Effector memory CD4-positive, alpha-beta T cell (primary cell): ENCODE results near the gene IL17F.

Source experiments
- DNase-seq, 3 donors: peaks; one replicate each; pipeline ENCODE4 v3.0.0-alpha.2; 2020
- H3K27ac ChIP-seq: 2 replicates; pipeline ENCODE4 v1.7.0; 2013; ENCODE audit warnings: mild to moderate bottlenecking, low read length, moderate library complexity; ENCODE audit not compliant: insufficient read depth, poor library complexity, severe bottlenecking
- H3K27me3 ChIP-seq: replicated peaks from 2 replicates; pipeline ENCODE4 v1.7.0; 2013; ENCODE audit warnings: mild to moderate bottlenecking, low read length; ENCODE audit not compliant: insufficient read depth, control insufficient read depth, poor library complexity, severe bottlenecking
- H3K36me3 ChIP-seq: 2 replicates; pipeline ENCODE4 v1.7.0; 2013; ENCODE audit warnings: mild to moderate bottlenecking, low read length, moderate library complexity; ENCODE audit not compliant: control insufficient read depth, insufficient read depth
- H3K4me1 ChIP-seq: 2 replicates; pipeline ENCODE4 v1.7.0; 2013; ENCODE audit warnings: low read length, mild to moderate bottlenecking; ENCODE audit not compliant: control insufficient read depth, insufficient read depth, poor library complexity, severe bottlenecking
- H3K4me3 ChIP-seq: 2 replicates; pipeline ENCODE4 v1.7.0; 2013; ENCODE audit warnings: low read length, low read depth, mild to moderate bottlenecking; ENCODE audit not compliant: insufficient read depth, poor library complexity, severe bottlenecking
- H3K9me3 ChIP-seq: 2 replicates; pipeline ENCODE4 v1.7.0; 2013; ENCODE audit warnings: mild to moderate bottlenecking, low read length, moderate library complexity; ENCODE audit not compliant: control insufficient read depth
- total RNA-seq, 3 donors: gene quantifications; one replicate each; lab custom pipeline; 2026; lab: John Stamatoyannopoulos, UW

Gene IL17F
- total RNA-seq, result 0 to 0.17 (median 0.09) reads per million in 3 donors

DNA sequence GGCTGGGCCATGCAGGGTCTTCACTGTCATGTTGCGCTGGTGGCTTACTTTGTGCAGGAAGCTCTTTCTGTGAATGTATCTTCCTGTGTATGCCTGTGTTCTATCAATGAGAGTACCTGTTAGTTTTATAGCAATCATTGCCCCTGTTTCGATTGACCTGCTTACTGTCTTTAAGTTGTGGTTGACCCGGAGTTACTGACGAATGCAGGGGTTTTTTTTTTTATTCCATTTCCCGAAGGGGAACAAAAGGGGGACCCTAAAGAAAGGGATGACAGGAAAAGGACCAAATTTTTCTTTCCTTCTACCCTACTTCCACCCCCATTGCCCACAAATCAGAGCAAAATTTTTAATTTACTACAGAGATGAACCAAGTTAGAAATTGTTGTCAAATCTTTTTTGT lies at the start of gene IL17F:
IL17F (minus strand) TSS at position 101 of the 400 bp plus-strand sequence; CDS start at position 30, 71 bp downstream.
- Histone ChIP-seq H3K9me3 (no peaks in the 10 kb centered on the region), H3K27me3 (no peaks in the 10 kb centered on the region), H3K27ac (no peak within 1 kb of the TSS), H3K4me1 (no peaks in the 10 kb centered on the region), H3K4me3 (no peak within 1 kb of the TSS), H3K36me3 (no peaks in the 10 kb centered on the region)
- no peak for DNase-seq

DNA sequence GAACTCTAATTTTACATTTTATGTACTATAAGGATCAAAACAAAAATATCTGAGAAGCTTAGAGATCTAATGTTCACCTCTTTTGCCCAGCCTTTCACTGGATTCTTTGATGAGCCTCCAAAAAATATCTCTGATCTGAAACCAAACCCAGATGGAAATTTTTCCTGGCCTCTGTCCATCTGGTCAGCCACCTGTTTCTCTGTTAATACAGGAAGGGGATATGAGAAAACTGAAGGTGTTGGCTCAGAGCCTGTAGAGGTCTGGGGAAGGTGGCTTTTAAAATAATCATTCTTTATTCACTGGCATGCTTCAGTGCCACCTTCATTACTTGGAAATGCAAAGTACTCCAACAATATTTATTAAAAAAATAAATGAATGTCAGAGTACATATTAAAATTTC lies 48.8 kb upstream of the IL17F start:
- H3K4me1 ChIP-seq, result peaks cover 3% of the 10 kb centered on the region
- DNase-seq, result no peak
- H3K27ac ChIP-seq, result no peak overlapping the region

DNA sequence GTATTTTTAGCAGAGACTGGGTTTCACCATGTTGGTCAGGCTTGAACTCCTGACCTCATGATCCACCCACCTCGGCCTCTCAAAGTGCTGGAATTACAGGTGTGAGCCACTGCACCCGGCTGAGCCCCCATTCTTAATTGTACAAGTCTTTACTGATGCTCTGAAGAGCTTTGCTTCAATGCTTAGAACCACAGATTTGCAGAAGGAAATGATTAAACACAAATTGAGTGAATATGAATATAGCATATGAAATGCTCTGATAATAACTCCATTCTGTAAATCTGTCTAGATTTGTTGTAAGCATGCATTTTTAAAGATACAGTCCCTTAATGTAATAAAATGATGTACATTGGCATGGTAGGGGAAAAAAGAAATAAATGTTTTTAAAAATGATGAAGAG lies 44.5 kb upstream of the IL17F start:
- DNase-seq, result no peak
- H3K4me1 ChIP-seq, result peaks cover 18% of the 10 kb centered on the region
- no peak overlapping the region for H3K4me3 ChIP-seq
- no peaks in the 10 kb centered on the region for H3K36me3 ChIP-seq
- H3K9me3 ChIP-seq, result no peaks in the 10 kb centered on the region
- no peak overlapping the region for H3K27ac ChIP-seq
- H3K27me3 ChIP-seq, result no peaks in the 10 kb centered on the region

More for the DNA sequence above, 48.8 kb upstream of the IL17F start:
- H3K36me3 ChIP-seq, result no peaks in the 10 kb centered on the region
- no peaks in the 10 kb centered on the region for H3K9me3 ChIP-seq
- H3K27me3 ChIP-seq, result no peaks in the 10 kb centered on the region
- no peak overlapping the region for H3K4me3 ChIP-seq

DNA sequence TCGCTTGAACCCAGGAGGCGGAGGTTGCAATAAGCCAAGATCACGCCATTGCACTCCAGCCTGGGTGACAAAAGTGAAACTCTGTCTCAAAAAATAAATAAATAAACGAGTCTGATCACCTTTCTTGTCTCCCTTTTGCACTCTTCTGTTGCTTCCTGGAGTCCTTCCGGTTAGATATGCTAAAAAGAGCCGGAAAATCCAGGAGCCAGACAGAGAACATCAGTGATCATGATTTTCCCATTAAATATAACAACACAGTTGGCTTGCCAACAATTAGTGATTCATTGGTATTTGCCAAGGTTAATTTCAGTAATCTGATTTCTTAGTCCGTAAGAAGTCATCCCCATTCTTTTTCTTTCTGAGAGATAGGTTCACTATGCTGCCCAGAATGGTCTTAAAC lies 43.9 kb upstream of the IL17F start:
- no peaks in the 10 kb centered on the region for H3K27me3 ChIP-seq
- no peak for DNase-seq
- H3K27ac ChIP-seq, result no peak overlapping the region
- peaks cover 23% of the 10 kb centered on the region for H3K4me1 ChIP-seq
- no peak overlapping the region for H3K4me3 ChIP-seq
- H3K9me3 ChIP-seq, result no peaks in the 10 kb centered on the region
- no peaks in the 10 kb centered on the region for H3K36me3 ChIP-seq

DNA sequence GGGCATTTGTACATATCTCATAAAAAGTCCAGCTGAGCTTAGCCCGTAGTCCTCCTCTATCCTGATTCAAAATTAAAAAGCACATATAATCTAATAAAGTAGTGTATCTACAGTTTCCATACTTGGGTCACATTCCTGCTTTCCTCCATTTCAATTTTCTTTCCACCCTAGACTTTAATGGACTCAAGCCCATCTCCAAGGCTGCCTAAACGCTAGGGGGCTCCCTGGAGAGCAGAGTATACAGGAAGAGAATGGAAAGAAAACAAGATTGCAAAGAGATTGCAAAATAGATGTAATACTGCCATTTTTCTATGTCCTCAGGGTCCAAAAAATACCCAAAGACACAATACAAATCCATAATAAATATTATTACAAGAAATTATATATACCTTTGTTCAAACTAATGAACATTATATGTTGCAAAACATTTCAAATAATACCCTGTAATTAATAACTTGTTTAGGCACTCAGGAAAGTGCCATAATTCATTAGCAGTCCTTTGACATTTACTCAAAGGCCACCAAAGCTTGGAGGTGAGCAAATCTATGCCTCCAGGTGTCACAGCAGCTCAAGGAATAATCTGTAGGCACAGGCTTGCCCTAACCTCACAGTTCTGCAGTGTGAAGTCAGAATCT lies 42.6 kb upstream of the IL17F start:
- no peak overlapping the region for H3K4me3 ChIP-seq
- H3K27ac ChIP-seq, result peak overlapping the region; percentile 67
- peak in 1 of 3 donors; percentile 36 for DNase-seq

DNA sequence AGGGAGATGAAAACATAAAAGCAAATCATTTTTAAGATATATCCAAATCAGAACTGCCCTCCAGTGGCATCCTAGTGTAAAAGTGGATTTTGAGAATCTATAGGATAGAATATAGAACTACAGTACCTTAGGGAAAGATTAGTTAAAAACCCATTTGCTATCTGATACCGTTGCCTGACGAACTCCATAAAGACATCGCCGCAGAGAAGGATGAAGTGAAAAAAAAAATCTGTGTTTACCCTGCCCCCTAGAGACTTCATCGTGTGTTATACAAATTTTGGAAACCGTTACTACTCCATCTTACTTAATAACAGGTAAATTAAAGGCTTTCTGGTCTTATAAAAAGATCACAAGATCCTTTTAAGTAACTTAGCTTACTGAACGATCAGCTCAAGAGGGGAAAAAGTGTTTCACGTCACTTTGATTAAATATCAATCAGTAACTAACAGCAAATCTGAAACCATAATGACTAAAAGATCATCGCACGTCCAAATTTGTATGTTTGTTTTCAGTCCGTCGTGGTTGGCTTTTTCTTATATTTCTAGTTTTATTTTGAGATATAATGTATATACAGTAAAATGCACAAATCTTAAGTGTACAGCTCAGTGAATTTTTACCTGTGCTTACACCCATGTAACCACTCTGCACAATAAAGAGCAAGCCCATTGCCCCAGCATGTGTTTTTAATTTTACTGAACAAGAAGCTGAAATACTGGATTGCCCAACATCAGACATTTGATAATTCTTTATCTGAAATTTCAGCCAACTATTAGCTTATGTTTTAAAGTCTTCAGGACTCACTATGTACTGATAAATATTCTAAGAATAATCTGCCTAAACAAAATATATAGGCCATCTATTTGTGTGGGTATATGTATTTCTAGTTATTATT lies 41.1 kb upstream of the IL17F start:
- peak overlapping the region; percentile 75 for H3K4me3 ChIP-seq
- no peaks in the 10 kb centered on the region for H3K9me3 ChIP-seq
- H3K27me3 ChIP-seq, result no peaks in the 10 kb centered on the region
- no peak for DNase-seq
- peaks cover 22% of the 10 kb centered on the region for H3K36me3 ChIP-seq
- peaks cover 27% of the 10 kb centered on the region for H3K4me1 ChIP-seq
- peak overlapping the region; percentile 67 for H3K27ac ChIP-seq

More for the DNA sequence above, 42.6 kb upstream of the IL17F start:
- Histone ChIP-seq H3K4me1 (peaks cover 27% of the 10 kb centered on the region), H3K9me3 (no peaks in the 10 kb centered on the region), H3K36me3 (peaks cover 8% of the 10 kb centered on the region), H3K27me3 (no peaks in the 10 kb centered on the region)

DNA sequence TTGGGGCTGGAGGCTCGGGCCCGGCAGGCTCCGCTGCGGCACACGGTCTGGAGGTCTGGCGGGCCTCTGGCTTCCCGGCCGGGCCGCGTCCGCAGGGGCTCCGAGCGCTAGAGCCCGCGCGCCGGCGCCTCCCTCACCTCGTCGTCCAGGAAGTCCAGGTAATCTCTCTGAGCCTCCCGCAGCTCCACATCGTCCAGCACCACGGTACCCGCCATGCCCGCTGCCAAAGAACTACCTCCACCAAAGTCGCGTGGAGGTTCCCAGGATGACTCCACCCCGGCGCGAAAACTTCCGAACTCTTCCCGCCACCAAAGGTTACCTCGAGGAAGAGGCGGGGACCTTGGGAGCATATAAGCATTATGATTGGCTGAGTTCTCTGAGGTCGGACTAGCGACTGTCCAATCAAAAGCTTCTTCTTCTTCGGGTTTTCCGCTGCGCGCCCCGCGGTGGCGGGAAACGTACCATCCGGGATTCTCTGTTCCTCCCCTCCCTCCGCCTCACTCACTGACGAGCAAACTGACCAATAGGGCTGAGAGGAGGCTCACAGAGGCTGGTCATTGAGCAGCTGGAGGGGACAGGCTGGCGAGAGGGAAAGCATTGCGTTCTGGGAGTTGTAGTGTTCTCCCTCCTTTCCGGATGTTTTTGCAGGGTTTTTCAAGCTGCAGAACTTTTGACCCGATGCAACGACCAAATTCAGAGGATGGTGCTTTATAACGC lies 40.3 kb upstream of the IL17F start, which contains the start of gene MCM3:
MCM3 (minus strand) TSS at position 283 of the 717 bp plus-strand sequence; CDS start at position 215, 68 bp downstream.
- peak; percentile 93 to 96 (median 95) for DNase-seq
- Histone ChIP-seq H3K27me3 (no peaks in the 10 kb centered on the region), H3K4me1 (peaks cover 27% of the 10 kb centered on the region), H3K27ac (peak within 1 kb of the TSS; percentile 67), H3K9me3 (no peaks in the 10 kb centered on the region), H3K36me3 (peaks cover 30% of the 10 kb centered on the region), H3K4me3 (peak within 1 kb of the TSS; percentile 75)

DNA sequence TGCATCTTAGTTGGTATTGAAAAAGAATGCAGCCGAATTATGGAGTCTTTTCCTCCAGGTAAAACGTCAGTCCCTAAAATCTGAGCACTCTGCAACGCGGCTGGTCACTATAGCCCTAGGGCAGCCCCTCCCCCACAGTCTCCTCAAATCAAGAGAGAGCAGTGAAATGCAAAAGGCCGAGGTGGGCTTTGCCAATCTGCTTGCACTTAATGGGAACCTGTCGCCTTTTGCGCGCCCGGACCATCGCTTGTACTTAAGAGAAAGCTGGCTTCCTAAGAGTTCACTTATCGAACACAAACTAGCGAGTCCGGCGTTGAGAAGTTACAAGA lies 39.8 kb upstream of the IL17F start:
- Histone ChIP-seq H3K9me3 (no peaks in the 10 kb centered on the region), H3K4me1 (peaks cover 27% of the 10 kb centered on the region), H3K27me3 (no peaks in the 10 kb centered on the region), H3K27ac (peak overlapping the region; percentile 67), H3K36me3 (peaks cover 35% of the 10 kb centered on the region), H3K4me3 (peak overlapping the region; percentile 75)
- no peak for DNase-seq

DNA sequence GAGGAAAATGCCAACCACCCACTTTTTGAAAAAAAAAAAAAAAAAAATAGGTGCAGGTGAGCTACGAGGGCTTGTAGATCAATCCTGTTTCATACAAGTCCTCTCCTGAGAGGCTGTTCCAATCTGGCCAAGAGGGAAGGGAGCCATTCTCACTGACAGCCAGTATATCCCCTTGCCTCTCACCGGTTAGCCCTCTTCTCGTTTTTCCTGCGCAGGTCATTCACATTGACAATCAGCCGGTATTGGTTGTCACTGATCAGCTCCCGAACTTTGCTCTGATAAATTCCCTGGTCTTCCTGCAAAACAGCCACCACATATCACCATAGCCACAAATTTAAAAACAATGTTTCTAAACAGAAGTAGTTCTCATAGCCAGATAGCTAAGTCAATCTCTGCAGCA lies 38.8 kb upstream of the IL17F start:
- Histone ChIP-seq H3K27me3 (no peaks in the 10 kb centered on the region), H3K4me3 (no peak overlapping the region), H3K9me3 (no peaks in the 10 kb centered on the region), H3K27ac (no peak overlapping the region), H3K4me1 (peaks cover 27% of the 10 kb centered on the region), H3K36me3 (peaks cover 42% of the 10 kb centered on the region)
- DNase-seq, result no peak
